ENCODE measurements around the gene DHRS1. TPM values are rescaled to one million over a fixed set of nuclear protein-coding genes. Genes with fewer than 3 reads are reported as not detected.

DHRS1 gene
- total RNA-seq, 1 donor from 2014 or later, result 26.5 TPM

DNA sequence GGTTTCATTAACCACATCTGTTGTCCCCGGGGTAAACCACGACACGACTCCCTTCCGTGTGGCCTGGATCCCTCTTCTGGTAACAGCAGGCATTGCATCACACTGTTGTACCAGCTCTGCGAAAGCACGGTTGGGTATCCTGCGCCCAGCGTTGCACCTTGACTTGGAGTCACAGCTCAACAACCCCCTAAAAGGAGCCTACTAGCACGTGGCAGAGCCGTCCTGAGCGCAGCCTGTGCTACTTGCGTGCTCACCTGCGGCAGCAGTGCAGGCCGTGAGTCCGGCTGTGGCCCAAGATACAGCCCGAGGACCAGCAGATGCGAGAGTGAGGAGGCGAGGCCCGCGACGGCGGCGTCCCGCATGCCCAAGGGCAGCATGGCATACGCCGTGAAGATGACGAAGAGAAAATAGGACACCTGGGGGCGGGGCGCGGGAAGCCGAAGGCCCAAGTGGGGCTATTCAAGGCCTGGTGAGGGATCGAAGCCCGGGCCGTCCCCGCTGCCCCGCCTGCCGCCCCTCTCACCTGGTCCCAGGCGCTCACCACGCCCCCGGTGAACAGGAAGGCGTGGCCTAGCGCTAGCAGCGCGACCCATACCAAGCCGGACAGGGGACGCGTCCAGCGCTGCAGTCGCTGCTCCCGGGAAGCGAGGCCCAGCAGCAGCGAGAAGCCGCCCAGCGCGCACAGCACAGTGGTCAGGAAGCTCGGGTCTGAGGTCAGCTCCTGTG, 32.9 kb upstream of the DHRS1 start:
- Mint-ChIP-seq H3K9me3 (ENCODE audit: unreplicated experiment) (peaks cover 7% of the 10 kb centered on the region), H3K4me1 (ENCODE audit: low read depth, unreplicated experiment) (no peaks in the 10 kb centered on the region), H3K36me3 (ENCODE audit: low read depth, unreplicated experiment) (no peaks in the 10 kb centered on the region), H3K27me3 (ENCODE audit: low read depth, unreplicated experiment) (peaks cover 71% of the 10 kb centered on the region), H3K27ac (ENCODE audit: unreplicated experiment) (peak overlapping the region; percentile 9), H3K4me3 (ENCODE audit: unreplicated experiment) (peak overlapping the region; percentile 74)
- Histone ChIP-seq H3K79me2 (ENCODE audit: insufficient read depth, low read length) (no peaks in the 10 kb centered on the region), H3K4me3 (ENCODE audit: insufficient read depth, low read depth, low read length) (peak overlapping the region; percentile 8), H4K20me1 (ENCODE audit: insufficient read depth, low read length) (no peaks in the 10 kb centered on the region), H3K9ac (ENCODE audit: low read length) (no peak overlapping the region), H3K9me3 (ENCODE audit: insufficient read depth, low read depth, low read length) (no peaks in the 10 kb centered on the region), H3K4me2 (ENCODE audit: low read length) (peak overlapping the region; percentile 77), H3K27ac (ENCODE audit: low read depth, low read length) (no peak overlapping the region), H3K4me1 (ENCODE audit: insufficient read depth, low read length) (peaks cover 16% of the 10 kb centered on the region), H2AFZ (ENCODE audit: low read depth, low read length) (peak overlapping the region; percentile 61), H3K27me3 (ENCODE audit: insufficient read depth, low read length) (peaks cover 43% of the 10 kb centered on the region), H3K36me3 (ENCODE audit: insufficient read depth, low read length) (no peaks in the 10 kb centered on the region)
- DNase-seq (ENCODE audit: low read depth), result peak; percentile 25
- TF ChIP-seq, protein P1, sequence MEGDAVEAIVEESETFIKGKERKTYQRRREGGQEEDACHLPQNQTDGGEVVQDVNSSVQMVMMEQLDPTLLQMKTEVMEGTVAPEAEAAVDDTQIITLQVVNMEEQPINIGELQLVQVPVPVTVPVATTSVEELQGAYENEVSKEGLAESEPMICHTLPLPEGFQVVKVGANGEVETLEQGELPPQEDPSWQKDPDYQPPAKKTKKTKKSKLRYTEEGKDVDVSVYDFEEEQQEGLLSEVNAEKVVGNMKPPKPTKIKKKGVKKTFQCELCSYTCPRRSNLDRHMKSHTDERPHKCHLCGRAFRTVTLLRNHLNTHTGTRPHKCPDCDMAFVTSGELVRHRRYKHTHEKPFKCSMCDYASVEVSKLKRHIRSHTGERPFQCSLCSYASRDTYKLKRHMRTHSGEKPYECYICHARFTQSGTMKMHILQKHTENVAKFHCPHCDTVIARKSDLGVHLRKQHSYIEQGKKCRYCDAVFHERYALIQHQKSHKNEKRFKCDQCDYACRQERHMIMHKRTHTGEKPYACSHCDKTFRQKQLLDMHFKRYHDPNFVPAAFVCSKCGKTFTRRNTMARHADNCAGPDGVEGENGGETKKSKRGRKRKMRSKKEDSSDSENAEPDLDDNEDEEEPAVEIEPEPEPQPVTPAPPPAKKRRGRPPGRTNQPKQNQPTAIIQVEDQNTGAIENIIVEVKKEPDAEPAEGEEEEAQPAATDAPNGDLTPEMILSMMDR (IDR thresholded peaks at IDR 0.05; ENCODE audit: insufficient read depth, low read depth, low read length), result peak; percentile 75
- no peak for TF ChIP-seq EZH2 (IDR thresholded peaks at IDR 0.05; ENCODE audit: insufficient read depth, low read length)
- FAIRE-seq, result no peak

DNA sequence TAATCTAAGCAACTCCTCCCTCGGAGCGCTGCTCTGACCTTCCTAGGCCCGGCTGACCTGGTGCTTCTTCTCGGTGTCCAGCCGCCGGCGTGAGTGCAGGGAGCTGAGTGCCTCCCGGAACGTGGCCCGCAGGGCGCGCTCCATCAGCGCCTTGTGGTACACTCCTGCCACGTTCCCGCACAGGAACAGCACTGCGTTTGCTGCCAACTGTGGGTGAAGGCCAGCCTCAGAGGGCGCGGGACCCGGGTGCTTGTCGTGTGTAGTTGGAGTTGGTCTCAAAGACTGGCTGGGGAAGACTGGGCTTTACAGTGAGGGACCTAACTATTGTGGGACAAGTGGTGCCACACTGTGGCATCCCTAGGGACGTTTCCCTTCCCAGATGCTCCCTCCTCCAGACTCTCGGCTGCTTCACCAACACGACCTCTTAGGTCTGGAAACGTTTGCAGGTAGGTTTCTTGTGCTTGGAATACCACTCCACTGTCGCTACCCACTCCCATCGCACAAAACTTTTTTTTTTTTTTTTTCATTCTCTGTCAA, 32.2 kb upstream of the DHRS1 start:
- H3K4me2 ChIP-seq (ENCODE audit: low read length), result peak overlapping the region; percentile 77
- H3K4me3 Mint-ChIP-seq (ENCODE audit: unreplicated experiment), result peak overlapping the region; percentile 74

More for the DNA sequence above, 32.2 kb upstream of the DHRS1 start:
- Mint-ChIP-seq H3K4me1 (ENCODE audit: low read depth, unreplicated experiment) (no peaks in the 10 kb centered on the region), H3K27ac (ENCODE audit: unreplicated experiment) (no peak overlapping the region), H3K9me3 (ENCODE audit: unreplicated experiment) (peaks cover 7% of the 10 kb centered on the region), H3K36me3 (ENCODE audit: low read depth, unreplicated experiment) (no peaks in the 10 kb centered on the region), H3K27me3 (ENCODE audit: low read depth, unreplicated experiment) (peaks cover 67% of the 10 kb centered on the region)
- no peaks in the 10 kb centered on the region for H3K36me3 ChIP-seq (ENCODE audit: insufficient read depth, low read length)
- peaks cover 16% of the 10 kb centered on the region for H3K4me1 ChIP-seq (ENCODE audit: insufficient read depth, low read length)
- H3K79me2 ChIP-seq (ENCODE audit: insufficient read depth, low read length), result no peaks in the 10 kb centered on the region
- H2AFZ ChIP-seq (ENCODE audit: low read depth, low read length), result peak overlapping the region; percentile 5
- H3K27ac ChIP-seq (ENCODE audit: low read depth, low read length), result no peak overlapping the region
- TF ChIP-seq EZH2 (IDR thresholded peaks at IDR 0.05; ENCODE audit: insufficient read depth, low read length), result no peak
- TF ChIP-seq, protein P1 (IDR thresholded peaks at IDR 0.05; ENCODE audit: insufficient read depth, low read depth, low read length), result no peak
- DNase-seq (ENCODE audit: low read depth) (no peak), FAIRE-seq (no peak)
- H3K4me3 ChIP-seq (ENCODE audit: insufficient read depth, low read depth, low read length), result no peak overlapping the region
- H3K9ac ChIP-seq (ENCODE audit: low read length), result no peak overlapping the region
- H3K27me3 ChIP-seq (ENCODE audit: insufficient read depth, low read length), result peaks cover 40% of the 10 kb centered on the region
- no peaks in the 10 kb centered on the region for H4K20me1 ChIP-seq (ENCODE audit: insufficient read depth, low read length)
- no peaks in the 10 kb centered on the region for H3K9me3 ChIP-seq (ENCODE audit: insufficient read depth, low read depth, low read length)

Data from astrocyte (in vitro differentiated cells and primary cell).